ENCODE results near the gene LRRC51. TPM values are rescaled to one million over a fixed set of nuclear protein-coding genes. Genes with fewer than 3 reads are reported as not detected.

The LRRC51 gene
- total RNA-seq, 1 donor from 2014 or later: 14.8 TPM

GRCh38 chr11:72135891-72136683 lies 55.4 kb downstream of the LRRC51 start:
- no peak overlapping the region for H3K27ac ChIP-seq

GRCh38 chr11:72136684-72137262 lies 56.1 kb downstream of the LRRC51 start:
- H3K27ac ChIP-seq: no peak overlapping the region
- H3K27me3 ChIP-seq (ENCODE audit: low read depth): no peaks in the 10 kb centered on the region
- ATAC-seq (no peak), DNase-seq (no peak)
- no peak for TF ChIP-seq CTCF (IDR thresholded peaks at IDR 0.05)
- H3K4me3 ChIP-seq: no peak overlapping the region
- H3K36me3 ChIP-seq: no peaks in the 10 kb centered on the region
- no peaks in the 10 kb centered on the region for H3K9me3 ChIP-seq
- no peaks in the 10 kb centered on the region for H3K4me1 ChIP-seq
- intact Hi-C loops (cut with DNase I): no loop called here

More at GRCh38 chr11:72135891-72136683, 55.4 kb downstream of the LRRC51 start:
- Histone ChIP-seq H3K4me1 (no peaks in the 10 kb centered on the region), H3K27me3 (ENCODE audit: low read depth) (no peaks in the 10 kb centered on the region), H3K4me3 (no peak overlapping the region), H3K9me3 (no peaks in the 10 kb centered on the region), H3K36me3 (no peaks in the 10 kb centered on the region)
- TF ChIP-seq CTCF (IDR thresholded peaks at IDR 0.05): no peak
- intact Hi-C loops (cut with DNase I): no loop called here
- peak in 1 of 2 donors; percentile 6 for ATAC-seq
- DNase-seq: no peak

GRCh38 chr11:72138821-72139390 lies 58.3 kb downstream of the LRRC51 start:
- no peaks in the 10 kb centered on the region for H3K36me3 ChIP-seq
- no peak for DNase-seq
- no peak for TF ChIP-seq CTCF (IDR thresholded peaks at IDR 0.05)
- intact Hi-C loops (cut with DNase I): no loop called here
- H3K27me3 ChIP-seq (ENCODE audit: low read depth): no peaks in the 10 kb centered on the region
- no peaks in the 10 kb centered on the region for H3K9me3 ChIP-seq
- H3K4me1 ChIP-seq: no peaks in the 10 kb centered on the region
- no peak overlapping the region for H3K27ac ChIP-seq
- ATAC-seq: peak in 1 of 2 donors; percentile 15
- H3K4me3 ChIP-seq: no peak overlapping the region

- TF ChIP-seq CTCF (IDR thresholded peaks at IDR 0.05): no peak
- DNase-seq: no peak
- intact Hi-C loops (cut with DNase I): no loop called here
- Histone ChIP-seq H3K27me3 (ENCODE audit: low read depth) (no peaks in the 10 kb centered on the region), H3K4me1 (no peaks in the 10 kb centered on the region), H3K4me3 (no peak overlapping the region), H3K36me3 (no peaks in the 10 kb centered on the region), H3K27ac (no peak overlapping the region), H3K9me3 (no peaks in the 10 kb centered on the region)
- no peak for ATAC-seq
These were observed 58.9 kb downstream of the LRRC51 start for GRCh38 chr11:72139500-72139899.

GRCh38 chr11:72140661-72141060 lies 60.0 kb downstream of the LRRC51 start:
- no peak for DNase-seq
- no peak for TF ChIP-seq CTCF (IDR thresholded peaks at IDR 0.05)
- H3K27ac ChIP-seq: no peak overlapping the region
- H3K4me3 ChIP-seq: no peak overlapping the region
- intact Hi-C loops (cut with DNase I): no loop called here
- ATAC-seq: no peak
- no peaks in the 10 kb centered on the region for H3K9me3 ChIP-seq
- no peaks in the 10 kb centered on the region for H3K36me3 ChIP-seq
- no peaks in the 10 kb centered on the region for H3K27me3 ChIP-seq (ENCODE audit: low read depth)
- no peaks in the 10 kb centered on the region for H3K4me1 ChIP-seq

Data from lower lobe of right lung (tissue), 2 donors.